ENCODE data around the gene ZNF28.

GRCh38 chr19:52789440-52789839 is 32.0 kb downstream of the ZNF28 start:
- TF ChIP-seq POLR2A (IDR thresholded peaks at IDR 0.05; ENCODE audit: low read length) (no peak), RAD21 (conservative IDR thresholded peaks at IDR 0.05 in 1 of 2, IDR thresholded peaks at IDR 0.05 in 1 of 2) (no peak), ZSCAN20 (CRISPR knock-in tag; IDR thresholded peaks at IDR 0.05) (no peak), SREBF2 (IDR thresholded peaks at IDR 0.05) (no peak), RFX5 (IDR thresholded peaks at IDR 0.05) (no peak), HOXA7 (CRISPR knock-in tag; IDR thresholded peaks at IDR 0.05) (no peak)
- TF ChIP-seq, protein P1, sequence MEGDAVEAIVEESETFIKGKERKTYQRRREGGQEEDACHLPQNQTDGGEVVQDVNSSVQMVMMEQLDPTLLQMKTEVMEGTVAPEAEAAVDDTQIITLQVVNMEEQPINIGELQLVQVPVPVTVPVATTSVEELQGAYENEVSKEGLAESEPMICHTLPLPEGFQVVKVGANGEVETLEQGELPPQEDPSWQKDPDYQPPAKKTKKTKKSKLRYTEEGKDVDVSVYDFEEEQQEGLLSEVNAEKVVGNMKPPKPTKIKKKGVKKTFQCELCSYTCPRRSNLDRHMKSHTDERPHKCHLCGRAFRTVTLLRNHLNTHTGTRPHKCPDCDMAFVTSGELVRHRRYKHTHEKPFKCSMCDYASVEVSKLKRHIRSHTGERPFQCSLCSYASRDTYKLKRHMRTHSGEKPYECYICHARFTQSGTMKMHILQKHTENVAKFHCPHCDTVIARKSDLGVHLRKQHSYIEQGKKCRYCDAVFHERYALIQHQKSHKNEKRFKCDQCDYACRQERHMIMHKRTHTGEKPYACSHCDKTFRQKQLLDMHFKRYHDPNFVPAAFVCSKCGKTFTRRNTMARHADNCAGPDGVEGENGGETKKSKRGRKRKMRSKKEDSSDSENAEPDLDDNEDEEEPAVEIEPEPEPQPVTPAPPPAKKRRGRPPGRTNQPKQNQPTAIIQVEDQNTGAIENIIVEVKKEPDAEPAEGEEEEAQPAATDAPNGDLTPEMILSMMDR (IDR thresholded peaks at IDR 0.05): no peak
